ENCODE results near the gene LAMA3.
A peak's percentile ranks its signal among the peaks of the same experiment; 100 is the strongest.

The LAMA3 gene

GRCh38 chr18:23910032-23910431 is 220.8 kb downstream of the LAMA3 start:
- no peak for DNase-seq (ENCODE audit: low spot score)

GRCh38 chr18:23912356-23912755 is 223.1 kb downstream of the LAMA3 start:
- no peak for DNase-seq (ENCODE audit: low spot score)

- DNase-seq (ENCODE audit: low spot score): no peak
Measured at GRCh38 chr18:23916338-23916737, 227.1 kb downstream of the LAMA3 start.

GRCh38 chr18:23918395-23919032 is 229.3 kb downstream of the LAMA3 start:
- peak; percentile 69 for DNase-seq (ENCODE audit: low spot score)

GRCh38 chr18:23920054-23920453 is 230.8 kb downstream of the LAMA3 start:
- no peak for DNase-seq (ENCODE audit: low spot score)

GRCh38 chr18:23921716-23922285 is 232.5 kb downstream of the LAMA3 start:
- no peak for DNase-seq (ENCODE audit: low spot score)

GRCh38 chr18:23922939-23923338 is 233.7 kb downstream of the LAMA3 start:
- DNase-seq (ENCODE audit: low spot score): no peak

GRCh38 chr18:23924813-23925212 is 235.6 kb downstream of the LAMA3 start:
- DNase-seq (ENCODE audit: low spot score): no peak

GRCh38 chr18:23926571-23926970 is 237.3 kb downstream of the LAMA3 start:
- no peak for DNase-seq (ENCODE audit: low spot score)

- DNase-seq (ENCODE audit: low spot score): no peak
Measured at GRCh38 chr18:23927821-23928746, 238.8 kb downstream of the LAMA3 start.

GRCh38 chr18:23929362-23929930 is 240.2 kb downstream of the LAMA3 start:
- no peak for DNase-seq (ENCODE audit: low spot score)

GRCh38 chr18:23930002-23930401 is 240.7 kb downstream of the LAMA3 start:
- DNase-seq (ENCODE audit: low spot score): no peak

GRCh38 chr18:23932385-23933067 is 243.3 kb downstream of the LAMA3 start:
- no peak for DNase-seq (ENCODE audit: low spot score)

- DNase-seq (ENCODE audit: low spot score): no peak
Measured at GRCh38 chr18:23933407-23933806, 244.2 kb downstream of the LAMA3 start.

GRCh38 chr18:23934252-23934651 is 245.0 kb downstream of the LAMA3 start:
- DNase-seq (ENCODE audit: low spot score): no peak

- no peak for DNase-seq (ENCODE audit: low spot score)
Measured at GRCh38 chr18:23934863-23935262, 245.6 kb downstream of the LAMA3 start.

GRCh38 chr18:23935804-23936203 is 246.6 kb downstream of the LAMA3 start:
- no peak for DNase-seq (ENCODE audit: low spot score)

- no peak for DNase-seq (ENCODE audit: low spot score)
Measured at GRCh38 chr18:23936381-23936958, 247.2 kb downstream of the LAMA3 start.

GRCh38 chr18:23938043-23938756 is 248.9 kb downstream of the LAMA3 start:
- no peak for DNase-seq (ENCODE audit: low spot score)

GRCh38 chr18:23938901-23939341 is 249.7 kb downstream of the LAMA3 start:
- DNase-seq (ENCODE audit: low spot score): no peak

GRCh38 chr18:23939366-23939765 is 250.1 kb downstream of the LAMA3 start:
- no peak for DNase-seq (ENCODE audit: low spot score)

Data from pons (tissue), 1 donor.